Measurements from ENCODE around the gene ZNF821. TPM values are rescaled to one million over a fixed set of nuclear protein-coding genes. Genes with fewer than 3 reads are reported as not detected.

Gene ZNF821
- total and polyA plus RNA-seq, 7 donors = 0.87 to 6.1 (median 3.9) TPM

- intact Hi-C loops (cut with DNase I) = loop anchor here (5.0 kb wide), 3 partner anchors 36 to 51 kb away; partner anchors contain the start of genes AP1G1 (in 2 of the 2), IST1 (in 1 of the 2) and ZNF821 (in 1 of the 2)
- WGBS, 3 donors = 0 to 1% (median 1%) methylated on average over 48 to 62 of the region's 62 CpGs
- peak within 1 kb of the TSS; percentile 96 for H3K27ac ChIP-seq
- H3K4me3 ChIP-seq = peak within 1 kb of the TSS; percentile 100
- H3K36me3 ChIP-seq (ENCODE audit: insufficient read depth in 1 of 2, low read depth in 1 of 2) = peaks cover 3 to 29% of the 10 kb centered on the region in 2 donors
- ATAC-seq (peak; percentile 94 to 96 (median 95)), DNase-seq (peak; percentile 93 to 96)
- peaks cover 26% of the 10 kb centered on the region for H3K4me1 ChIP-seq
- no peaks in the 10 kb centered on the region for H3K9me3 ChIP-seq
- TF ChIP-seq CTCF (IDR thresholded peaks at IDR 0.05) = no peak
- H3K27me3 ChIP-seq (ENCODE audit: insufficient read depth in 3 of 3, low read length in 2 of 3) = no peaks in the 10 kb centered on the region
These were observed 38.1 kb downstream of the ZNF821 start, which contains the start of gene ATXN1L for GRCh38 chr16:71845639-71846430. TSS of gene ATXN1L (plus strand) at chr16:71845976. CDS start at chr16:71849741, 3,765 bp downstream.

GRCh38 chr16:71843572-71843971, 40.4 kb downstream of the ZNF821 start:
- peaks cover 21% of the 10 kb centered on the region for H3K4me1 ChIP-seq
- ATAC-seq (no peak), DNase-seq (no peak)
- peaks cover 0 to 7% of the 10 kb centered on the region in 2 donors for H3K36me3 ChIP-seq (ENCODE audit: insufficient read depth in 1 of 2, low read depth in 1 of 2)
- no peaks in the 10 kb centered on the region for H3K27me3 ChIP-seq (ENCODE audit: insufficient read depth in 3 of 3, low read length in 2 of 3)
- no peak overlapping the region for H3K4me3 ChIP-seq
- no peaks in the 10 kb centered on the region for H3K9me3 ChIP-seq
- TF ChIP-seq CTCF (IDR thresholded peaks at IDR 0.05) = no peak
- H3K27ac ChIP-seq = no peak overlapping the region
- 57 to 71% (median 63%) methylated on average over 2 of the region's 2 CpGs for WGBS, 3 donors
- intact Hi-C loops (cut with DNase I) = no loop called here

GRCh38 chr16:71840052-71840451, 43.9 kb downstream of the ZNF821 start:
- intact Hi-C loops (cut with DNase I) = no loop called here
- 69 to 74% (median 70%) methylated on average over 7 of the region's 7 CpGs for WGBS, 3 donors
- H3K4me3 ChIP-seq = no peak overlapping the region
- no peak for DNase-seq
- no peak for TF ChIP-seq CTCF (IDR thresholded peaks at IDR 0.05)
- H3K27ac ChIP-seq = no peak overlapping the region
- no peaks in the 10 kb centered on the region for H3K9me3 ChIP-seq
- H3K4me1 ChIP-seq = no peaks in the 10 kb centered on the region
- ATAC-seq = no peak
- H3K36me3 ChIP-seq (ENCODE audit: insufficient read depth in 1 of 2, low read depth in 1 of 2) = no peaks in the 10 kb centered on the region
- no peaks in the 10 kb centered on the region for H3K27me3 ChIP-seq (ENCODE audit: insufficient read depth in 3 of 3, low read length in 2 of 3)

GRCh38 chr16:71837150-71837549, 46.8 kb downstream of the ZNF821 start:
- intact Hi-C loops (cut with DNase I) = no loop called here
- H3K9me3 ChIP-seq = no peaks in the 10 kb centered on the region
- H3K36me3 ChIP-seq (ENCODE audit: insufficient read depth in 1 of 2, low read depth in 1 of 2) = no peaks in the 10 kb centered on the region
- DNase-seq (no peak), ATAC-seq (no peak)
- H3K27me3 ChIP-seq (ENCODE audit: insufficient read depth in 3 of 3, low read length in 2 of 3) = no peaks in the 10 kb centered on the region
- H3K27ac ChIP-seq = no peak overlapping the region
- no peak overlapping the region for H3K4me3 ChIP-seq
- 87 to 90% (median 90%) methylated on average over 3 of the region's 3 CpGs for WGBS, 3 donors
- no peaks in the 10 kb centered on the region for H3K4me1 ChIP-seq
- TF ChIP-seq CTCF (IDR thresholded peaks at IDR 0.05) = no peak
